A549 (cell line): Measurements from ENCODE around the gene OR1J1. TPM values are rescaled to one million over a fixed set of nuclear protein-coding genes. Genes with fewer than 3 reads are reported as not detected.

Experiments used
- ATAC-seq, 2 experiments: fragments of 200-7000 bp in 1 of 2; fragments of >200 bp in 1 of 2; cut with Nextera tagmentation in 1 of 2; cut with Tn5 transposase in 1 of 2; 3 replicates each; pipeline versions ENCODE4 v1.8.0 to v1.9.1; 2018 to 2020; ENCODE audit warnings: mild to moderate bottlenecking in 1 of 2, moderate library complexity in 1 of 2
- CTCF ChIA-PET: fragments of 300-600 bp; sonication (Branson Sonifier 250); formaldehyde crosslinking; extraction: SDS; loops from one replicate; lab custom pipeline; 2021; ENCODE audit warnings: antibody characterized with exemption, inconsistent platforms; lab: Yijun Ruan, JAX
- POLR2A ChIA-PET: fragments of 350-600 bp; formaldehyde crosslinking; extraction: SDS; loops from one replicate; lab custom pipeline; 2021; ENCODE audit warnings: antibody characterized with exemption, inconsistent platforms; lab: Yijun Ruan, JAX
- DNase-seq, 2 experiments: peaks; one replicate each; pipeline versions ENCODE4 v3.0.0 to v3.0.0-alpha.2; 2011 to 2016; ENCODE audit warnings: low read depth in 1 of 2, low spot score in 1 of 2
- FAIRE-seq: peaks from 2 replicates; lab custom pipeline; 2011; peaks lifted over from hg19 to GRCh38; lab: Jason Lieb, UNC
- H3K27ac ChIP-seq, 2 experiments: fragments of >200 bp; sonication (Bioruptor Twin); formaldehyde crosslinking; 3 replicates each; pipeline ENCODE4 v1.5.1; 2016 to 2017
- H3K4me1 ChIP-seq: fragments of >200 bp; sonication (Bioruptor Twin); formaldehyde crosslinking; 3 replicates; pipeline ENCODE4 v1.6.1; 2016
- H3K4me2 ChIP-seq: fragments of >200 bp; sonication (Bioruptor Twin); formaldehyde crosslinking; 3 replicates; pipeline ENCODE4 v1.6.1; 2016
- H3K4me3 ChIP-seq: fragments of >200 bp; sonication (Bioruptor Twin); formaldehyde crosslinking; 3 replicates; pipeline ENCODE4 v1.5.1; 2016
- H3K9me3 ChIP-seq: fragments of >200 bp; sonication (Bioruptor Twin); formaldehyde crosslinking; 3 replicates; pipeline ENCODE4 v1.6.1; 2016
- BCL3 ChIP-seq: fragments of >200 bp; sonication (Bioruptor Twin); formaldehyde crosslinking; IDR thresholded peaks from 3 replicates; pipeline ENCODE4 v1.6.1; 2016
- CBX2 ChIP-seq: fragments of 200-600 bp; sonication (generic); IDR thresholded peaks from 2 replicates; pipeline ENCODE4 v1.6.1; 2016; ENCODE audit warnings: low read depth, mild to moderate bottlenecking, borderline replicate concordance
- CHD4 ChIP-seq: fragments of 200-600 bp; sonication (generic); IDR thresholded peaks from 2 replicates; pipeline ENCODE4 v1.6.1; 2016; ENCODE audit warnings: antibody characterized with exemption, mild to moderate bottlenecking, borderline replicate concordance
- EHMT2 ChIP-seq: fragments of 200-600 bp; sonication (generic); IDR thresholded peaks from 2 replicates; pipeline ENCODE4 v1.6.1; 2016; ENCODE audit warnings: antibody characterized with exemption, low read depth, mild to moderate bottlenecking, moderate library complexity
- EP300 ChIP-seq, 2 experiments: fragments of >200 bp; sonication (Bioruptor Twin); formaldehyde crosslinking; IDR thresholded peaks; 2 replicates in 1 of 2; 3 replicates in 1 of 2; pipeline ENCODE4 v1.6.1; 2016 to 2017
- ESRRA ChIP-seq: fragments of 150-350 bp; IDR thresholded peaks from 2 replicates; pipeline ENCODE4 v1.6.1; 2014; ENCODE audit warnings: mild to moderate bottlenecking, low read length, borderline replicate concordance
- FOSL2 ChIP-seq, 2 experiments: fragments of 450-650 bp in 1 of 2; fragments of >200 bp in 1 of 2; sonication (Bioruptor Twin) in 1 of 2; formaldehyde crosslinking; IDR thresholded peaks; 2 replicates each; pipeline versions ENCODE4 v1.5.0 to v1.6.1; 2016 to 2020; ENCODE audit warnings: mild to moderate bottlenecking in 1 of 2, moderate library complexity in 1 of 2
- FOXS1 ChIP-seq: fragments of 250-450 bp; sonication (Bioruptor Pico); IDR thresholded peaks from 2 replicates; pipeline ENCODE4 v1.5.0; 2020; ENCODE audit warnings: mild to moderate bottlenecking, moderate library complexity
- GATA3 ChIP-seq: IDR thresholded peaks from 2 replicates; pipeline ENCODE4 v1.6.1; 2012; ENCODE audit warnings: borderline replicate concordance
- HES2 ChIP-seq: fragments of >200 bp; sonication (Bioruptor Twin); formaldehyde crosslinking; IDR thresholded peaks from 2 replicates; pipeline ENCODE4 v1.6.1; 2016
- HEYL ChIP-seq: fragments of 250-450 bp; sonication (Bioruptor Pico); IDR thresholded peaks from 2 replicates; pipeline ENCODE4 v1.8.0; 2021; ENCODE audit warnings: mild to moderate bottlenecking, moderate library complexity
- HOXA7 ChIP-seq: fragments of 250-450 bp; sonication (Bioruptor Pico); IDR thresholded peaks from 2 replicates; pipeline ENCODE4 v1.5.0; 2020; ENCODE audit warnings: mild to moderate bottlenecking, moderate library complexity
- HOXB5 ChIP-seq: fragments of 250-450 bp; sonication (Bioruptor Pico); IDR thresholded peaks from 2 replicates; pipeline ENCODE4 v1.5.0; 2020; ENCODE audit warnings: mild to moderate bottlenecking, moderate library complexity
- JUNB ChIP-seq: fragments of >200 bp; sonication (Bioruptor Twin); formaldehyde crosslinking; IDR thresholded peaks from 2 replicates; pipeline ENCODE4 v1.6.1; 2016
- KDM5A ChIP-seq: fragments of 200-600 bp; sonication (generic); IDR thresholded peaks from 2 replicates; pipeline ENCODE4 v1.6.1; 2016; ENCODE audit warnings: antibody characterized with exemption, mild to moderate bottlenecking
- NFE2L2 ChIP-seq: fragments of 150-350 bp; conservative IDR thresholded peaks from 2 replicates; pipeline ENCODE4 v1.6.1; 2014; ENCODE audit warnings: low read length
- NPAS2 ChIP-seq: fragments of 250-450 bp; sonication (Bioruptor Pico); IDR thresholded peaks from 2 replicates; pipeline ENCODE4 v1.8.0; 2022; ENCODE audit warnings: mild to moderate bottlenecking, moderate library complexity, borderline replicate concordance
- PHF8 ChIP-seq: fragments of 200-600 bp; sonication (generic); IDR thresholded peaks from 2 replicates; pipeline ENCODE4 v1.6.1; 2016; ENCODE audit warnings: low read depth, mild to moderate bottlenecking, antibody characterized with exemption, moderate library complexity, borderline replicate concordance
- POLR2A ChIP-seq: IDR thresholded peaks from 2 replicates; pipeline ENCODE4 v1.6.1; 2012; ENCODE audit warnings: mild to moderate bottlenecking, low read length
- RNF2 ChIP-seq: fragments of 200-600 bp; sonication (generic); IDR thresholded peaks from 2 replicates; pipeline ENCODE4 v1.6.1; 2016; ENCODE audit warnings: low read depth, mild to moderate bottlenecking, antibody characterized with exemption, moderate library complexity, borderline replicate concordance
- SMC3 ChIP-seq: fragments of >200 bp; sonication (Bioruptor Twin); formaldehyde crosslinking; IDR thresholded peaks from 3 replicates; pipeline ENCODE4 v1.6.1; 2018; ENCODE audit warnings: inconsistent platforms
- SREBF2 ChIP-seq: fragments of 450-650 bp; IDR thresholded peaks from 2 replicates; pipeline ENCODE4 v1.6.1; 2014; ENCODE audit warnings: mild to moderate bottlenecking, moderate library complexity
- TFCP2L1 ChIP-seq: fragments of 250-450 bp; sonication (Bioruptor Pico); IDR thresholded peaks from 2 replicates; pipeline ENCODE4 v1.5.0; 2021; ENCODE audit warnings: mild to moderate bottlenecking
- TP53 ChIP-seq: fragments of 250-450 bp; sonication (Bioruptor Pico); IDR thresholded peaks from 2 replicates; pipeline ENCODE4 v1.5.0; 2021; ENCODE audit warnings: mild to moderate bottlenecking, moderate library complexity
- ZC3H11A ChIP-seq: fragments of 450-650 bp; IDR thresholded peaks from 2 replicates; pipeline ENCODE4 v1.6.1; 2014; ENCODE audit warnings: antibody characterized with exemption, mild to moderate bottlenecking
- ZSCAN20 ChIP-seq: fragments of 250-450 bp; sonication (Bioruptor Pico); IDR thresholded peaks from 2 replicates; pipeline ENCODE4 v1.8.0; 2022; ENCODE audit warnings: mild to moderate bottlenecking, moderate library complexity
- WGBS: methylation state at CpG from one replicate; pipeline ENCODE4 v1.1.6; 2017; ENCODE audit errors: missing lambda C conversion rate; 5-methylcytosine and 5-hydroxymethylcytosine counted together
- polyA plus RNA-seq, 4 experiments: library from polyadenylated mRNA; depleted of rRNA in 3 of 4; stranded (reverse); fragments of >200 nt; fragmentation: RNase III in 1 of 4; extraction: RNeasy Plus Mini Kit Qiagen cat#74134 plus additional on column Dnase treatment in 1 of 4; gene quantifications; 2 replicates in 3 of 4; 3 replicates in 1 of 4; pipeline ENCODE4 v1.2.3, GENCODE V29; 2011 to 2017
- TF ChIP-seq, protein P1 (sequence below): fragments of >200 bp; sonication (Bioruptor Twin); formaldehyde crosslinking; IDR thresholded peaks from 3 replicates; pipeline ENCODE4 v1.5.1; 2016
- TF ChIP-seq, protein P2 (sequence below): IDR thresholded peaks from 2 replicates; pipeline ENCODE4 v1.6.1; 2012
- TF ChIP-seq, protein P3 (sequence below): fragments of 450-650 bp; IDR thresholded peaks from 2 replicates; pipeline ENCODE4 v1.6.1; 2014; ENCODE audit warnings: antibody characterized with exemption

The OR1J1 gene
- polyA plus RNA-seq, 2 of the 4 experiments (the other 2 are of a cell fraction): not detected

GRCh38 chr9:122519376-122519775 lies 41.6 kb upstream of the OR1J1 start:
- FAIRE-seq (no peak), DNase-seq (no peak), ATAC-seq (no peak)
- TF ChIP-seq, protein P1, sequence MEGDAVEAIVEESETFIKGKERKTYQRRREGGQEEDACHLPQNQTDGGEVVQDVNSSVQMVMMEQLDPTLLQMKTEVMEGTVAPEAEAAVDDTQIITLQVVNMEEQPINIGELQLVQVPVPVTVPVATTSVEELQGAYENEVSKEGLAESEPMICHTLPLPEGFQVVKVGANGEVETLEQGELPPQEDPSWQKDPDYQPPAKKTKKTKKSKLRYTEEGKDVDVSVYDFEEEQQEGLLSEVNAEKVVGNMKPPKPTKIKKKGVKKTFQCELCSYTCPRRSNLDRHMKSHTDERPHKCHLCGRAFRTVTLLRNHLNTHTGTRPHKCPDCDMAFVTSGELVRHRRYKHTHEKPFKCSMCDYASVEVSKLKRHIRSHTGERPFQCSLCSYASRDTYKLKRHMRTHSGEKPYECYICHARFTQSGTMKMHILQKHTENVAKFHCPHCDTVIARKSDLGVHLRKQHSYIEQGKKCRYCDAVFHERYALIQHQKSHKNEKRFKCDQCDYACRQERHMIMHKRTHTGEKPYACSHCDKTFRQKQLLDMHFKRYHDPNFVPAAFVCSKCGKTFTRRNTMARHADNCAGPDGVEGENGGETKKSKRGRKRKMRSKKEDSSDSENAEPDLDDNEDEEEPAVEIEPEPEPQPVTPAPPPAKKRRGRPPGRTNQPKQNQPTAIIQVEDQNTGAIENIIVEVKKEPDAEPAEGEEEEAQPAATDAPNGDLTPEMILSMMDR: no peak
- no peak for TF ChIP-seq EHMT2
- TF ChIP-seq CHD4: no peak
- no peak for TF ChIP-seq HOXA7 (CRISPR knock-in tag)
- no peak for TF ChIP-seq TP53 (CRISPR knock-in tag)
- TF ChIP-seq POLR2A: no peak
- TF ChIP-seq KDM5A: no peak
- TF ChIP-seq EP300 (IDR thresholded peaks at IDR 0.05): no peak
- no peak for TF ChIP-seq HEYL (CRISPR knock-in tag)
- TF ChIP-seq NPAS2 (CRISPR knock-in tag): no peak
- TF ChIP-seq HES2: no peak
- TF ChIP-seq FOXS1 (CRISPR knock-in tag): no peak
- no peak for TF ChIP-seq JUNB
- TF ChIP-seq ESRRA: no peak
- no peak for TF ChIP-seq TFCP2L1
- no peak for TF ChIP-seq BCL3
- no peak for TF ChIP-seq FOSL2 (IDR thresholded peaks at IDR 0.05)
- TF ChIP-seq FOSL2 (CRISPR knock-in tag; IDR thresholded peaks at IDR 0.05): no peak
- H3K27ac ChIP-seq: no peak overlapping the region
- H3K4me3 ChIP-seq: no peak overlapping the region
- H3K9me3 ChIP-seq: no peaks in the 10 kb centered on the region
- H3K4me1 ChIP-seq: no peaks in the 10 kb centered on the region
- no peak overlapping the region for H3K4me2 ChIP-seq
- POLR2A ChIA-PET: no interaction called here
- CTCF ChIA-PET: interaction anchor here (0.7 to 1.5 kb wide), 2 partner anchors 10 to 21 kb away, joined by 3 read pairs; no protein-coding TSS in a partner anchor
- 75% methylated on average over 3 of the region's 3 CpGs for WGBS

- FAIRE-seq (no peak), DNase-seq (no peak), ATAC-seq (no peak)
- WGBS: 58% methylated on average over 4 of the region's 4 CpGs
- Histone ChIP-seq H3K4me1 (no peaks in the 10 kb centered on the region), H3K4me2 (no peak within 1 kb of the TSS), H3K4me3 (no peak within 1 kb of the TSS), H3K27ac (no peak within 1 kb of the TSS), H3K9me3 (no peaks in the 10 kb centered on the region)
- POLR2A ChIA-PET: no interaction called here
- TF ChIP-seq FOXS1 (CRISPR knock-in tag): no peak
- no peak for TF ChIP-seq ZC3H11A
- TF ChIP-seq CBX2: no peak
- TF ChIP-seq KDM5A: no peak
- TF ChIP-seq HEYL (CRISPR knock-in tag): no peak
- TF ChIP-seq, protein P2, sequence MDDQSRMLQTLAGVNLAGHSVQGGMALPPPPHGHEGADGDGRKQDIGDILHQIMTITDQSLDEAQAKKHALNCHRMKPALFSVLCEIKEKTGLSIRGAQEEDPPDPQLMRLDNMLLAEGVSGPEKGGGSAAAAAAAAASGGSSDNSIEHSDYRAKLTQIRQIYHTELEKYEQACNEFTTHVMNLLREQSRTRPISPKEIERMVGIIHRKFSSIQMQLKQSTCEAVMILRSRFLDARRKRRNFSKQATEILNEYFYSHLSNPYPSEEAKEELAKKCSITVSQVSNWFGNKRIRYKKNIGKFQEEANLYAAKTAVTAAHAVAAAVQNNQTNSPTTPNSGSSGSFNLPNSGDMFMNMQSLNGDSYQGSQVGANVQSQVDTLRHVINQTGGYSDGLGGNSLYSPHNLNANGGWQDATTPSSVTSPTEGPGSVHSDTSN: no peak
- TF ChIP-seq PHF8: no peak
- no peak for TF ChIP-seq ESRRA
- no peak for TF ChIP-seq HOXB5
- TF ChIP-seq ZSCAN20 (CRISPR knock-in tag): no peak
- TF ChIP-seq GATA3: no peak
- no peak for TF ChIP-seq NFE2L2
- no peak for TF ChIP-seq SREBF2
- TF ChIP-seq, protein P3, sequence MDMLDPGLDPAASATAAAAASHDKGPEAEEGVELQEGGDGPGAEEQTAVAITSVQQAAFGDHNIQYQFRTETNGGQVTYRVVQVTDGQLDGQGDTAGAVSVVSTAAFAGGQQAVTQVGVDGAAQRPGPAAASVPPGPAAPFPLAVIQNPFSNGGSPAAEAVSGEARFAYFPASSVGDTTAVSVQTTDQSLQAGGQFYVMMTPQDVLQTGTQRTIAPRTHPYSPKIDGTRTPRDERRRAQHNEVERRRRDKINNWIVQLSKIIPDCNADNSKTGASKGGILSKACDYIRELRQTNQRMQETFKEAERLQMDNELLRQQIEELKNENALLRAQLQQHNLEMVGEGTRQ: no peak
- TF ChIP-seq RNF2: no peak
- no peak for TF ChIP-seq SMC3
- CTCF ChIA-PET: no interaction called here
Observed at GRCh38 chr9:122518841-122519240, 41.1 kb upstream of the OR1J1 start, which contains the start of gene OR1J4. OR1J4 (plus strand) TSS chr9:122519141; CDS start chr9:122519141, 0 bp downstream.
